HEK293 (cell line): Measurements from ENCODE around the gene FOXS1.

Experiments
- CTCF ChIP-seq: fragments of 450-650 bp; formaldehyde crosslinking; IDR thresholded peaks from 2 replicates; pipeline ENCODE4 v1.5.1; 2016; ENCODE audit warnings: missing biosample characterization, missing genetic modification characterization
- YY1 ChIP-seq: fragments of 450-650 bp; formaldehyde crosslinking; IDR thresholded peaks from 2 replicates; pipeline ENCODE4 v1.5.1; 2018; ENCODE audit warnings: missing biosample characterization, missing genetic modification characterization
- ZBTB1 ChIP-seq: fragments of 450-650 bp; formaldehyde crosslinking; IDR thresholded peaks from 2 replicates; pipeline ENCODE4 v1.5.1; 2016; ENCODE audit warnings: missing biosample characterization, missing genetic modification characterization
- ZNF19 ChIP-seq: fragments of 450-650 bp; formaldehyde crosslinking; IDR thresholded peaks from 2 replicates; pipeline ENCODE4; 2016; ENCODE audit warnings: missing biosample characterization, missing genetic modification characterization, low read depth
- ZNF24 ChIP-seq: fragments of 450-650 bp; formaldehyde crosslinking; IDR thresholded peaks from 2 replicates; pipeline ENCODE4 v1.5.1; 2016; ENCODE audit warnings: missing biosample characterization, missing genetic modification characterization
- ZNF416 ChIP-seq: fragments of 450-650 bp; formaldehyde crosslinking; IDR thresholded peaks from 2 replicates; pipeline ENCODE4 v1.5.1; 2016; ENCODE audit warnings: missing biosample characterization, missing genetic modification characterization
- ZNF561 ChIP-seq: fragments of 450-650 bp; IDR thresholded peaks from 2 replicates; pipeline ENCODE4 v1.5.1; 2018; ENCODE audit warnings: missing biosample characterization, missing genetic modification characterization, borderline replicate concordance
- ZNF580 ChIP-seq: fragments of 450-650 bp; formaldehyde crosslinking; IDR thresholded peaks from 2 replicates; pipeline ENCODE4 v1.5.1; 2016; ENCODE audit warnings: missing biosample characterization, missing genetic modification characterization
- ZNF660 ChIP-seq: fragments of 450-650 bp; IDR thresholded peaks from 2 replicates; pipeline ENCODE4 v1.5.1; 2018; ENCODE audit warnings: missing biosample characterization, mild to moderate bottlenecking, missing genetic modification characterization
- ZNF707 ChIP-seq: fragments of 450-650 bp; formaldehyde crosslinking; IDR thresholded peaks from 2 replicates; pipeline ENCODE4 v1.5.1; 2016; ENCODE audit warnings: missing biosample characterization, missing genetic modification characterization

GRCh38 chr20:31816221-31816620 lies 29.2 kb downstream of the FOXS1 start:
- no peak for TF ChIP-seq CTCF (tag by site-specific recombination)
- TF ChIP-seq ZNF24 (tag by site-specific recombination): no peak
- no peak for TF ChIP-seq ZBTB1
- TF ChIP-seq ZNF580 (tag by site-specific recombination): no peak
- TF ChIP-seq ZNF561 (tag by site-specific recombination): no peak
- TF ChIP-seq ZNF707 (tag by site-specific recombination): no peak
- TF ChIP-seq ZNF660: no peak
- no peak for TF ChIP-seq YY1
- TF ChIP-seq ZNF19 (tag by site-specific recombination): no peak
- no peak for TF ChIP-seq ZNF416 (tag by site-specific recombination)
